Upper lobe of left lung (tissue), 6 donors: ENCODE measurements around the gene CBLB. TPM values are rescaled to one million over a fixed set of nuclear protein-coding genes. Genes with fewer than 3 reads are reported as not detected.
A peak's percentile ranks its signal among the peaks of the same experiment; 100 is the strongest.

Experiments used
- ATAC-seq, 2 donors: fragments of 200-7000 bp; cut with Tn5 transposase; one replicate each; pipeline ENCODE4 v1.9.1; 2022; ENCODE audit warnings: mild to moderate bottlenecking in 2 of 2, moderate library complexity in 2 of 2; ENCODE audit not compliant: low FRiP score in 2 of 2
- DNase-seq, 2 donors: peaks; one replicate each; pipeline ENCODE4 v3.0.0-alpha.2; 2019 to 2020
- H3K27ac ChIP-seq, 4 donors: fragments of 200-600 bp; sonication (generic); one replicate each; pipeline ENCODE4 v1.5.1; 2016 to 2019
- H3K27me3 ChIP-seq, 4 donors: fragments of 200-600 bp; sonication (generic); one replicate each; pipeline ENCODE4 v1.5.1; 2017 to 2019
- H3K36me3 ChIP-seq, 4 donors: fragments of 200-600 bp; sonication (generic); one replicate each; pipeline ENCODE4 v1.5.1; 2016 to 2019
- H3K4me1 ChIP-seq, 4 donors: fragments of 200-600 bp; sonication (generic); one replicate each; pipeline ENCODE4 v1.5.1; 2018 to 2019
- H3K4me3 ChIP-seq, 4 donors: fragments of 200-600 bp; sonication (generic); one replicate each; pipeline ENCODE4 v1.5.1; 2017 to 2019; ENCODE audit warnings: mild to moderate bottlenecking in 2 of 4, moderate library complexity in 1 of 4
- H3K9me3 ChIP-seq, 4 donors: fragments of 200-600 bp; sonication (generic); one replicate each; pipeline ENCODE4 v1.5.1; 2018 to 2019
- EP300 ChIP-seq, 4 donors: sonication (generic); formaldehyde crosslinking; IDR thresholded peaks; one replicate each; pipeline ENCODE4 v1.5.1; 2017; ENCODE audit warnings: antibody characterized with exemption in 4 of 4, control low read depth in 2 of 4
- POLR2A ChIP-seq, 4 donors: fragments of 450-650 bp; IDR thresholded peaks; one replicate each; pipeline ENCODE4 v1.5.1; 2016 to 2017; ENCODE audit warnings: antibody characterized with exemption in 4 of 4, mild to moderate bottlenecking in 2 of 4
- POLR2AphosphoS5 ChIP-seq, 2 donors: sonication (generic); formaldehyde crosslinking; IDR thresholded peaks; one replicate each; pipeline ENCODE4 v1.5.1; 2017; ENCODE audit warnings: antibody characterized with exemption in 2 of 2
- WGBS, 2 donors: methylation state at CpG; one replicate each; pipeline ENCODE4 v1.1.5; 2017 to 2018; 5-methylcytosine and 5-hydroxymethylcytosine counted together
- total RNA-seq, 6 donors: library from RNA; depleted of rRNA in 4 of 6; stranded (reverse); fragments of >200 nt in 4 of 6; gene quantifications; one replicate each; pipeline versions ENCODE4 v1.1.0 to v1.2.1, GENCODE V29; 2016 to 2021
- TF ChIP-seq, protein P1 (sequence below), 6 experiments: fragments of 450-650 bp in 4 of 6; fragments of 200-600 bp in 2 of 6; sonication (generic) in 2 of 6; IDR thresholded peaks; one replicate each; pipeline ENCODE4 v1.5.1; 2016 to 2019; ENCODE audit warnings: antibody characterized with exemption in 6 of 6
- donor health status: DM: no; HTN: no; CAD: no; lungs with moderate emphysema.
- donor health status: DM: no; HTN: yes; CAD: no; lungs with severe emphysema.

The CBLB gene
- total RNA-seq, 6 donors from 2014 or later, result 30.3 to 85.9 (median 32.0) TPM

DNA sequence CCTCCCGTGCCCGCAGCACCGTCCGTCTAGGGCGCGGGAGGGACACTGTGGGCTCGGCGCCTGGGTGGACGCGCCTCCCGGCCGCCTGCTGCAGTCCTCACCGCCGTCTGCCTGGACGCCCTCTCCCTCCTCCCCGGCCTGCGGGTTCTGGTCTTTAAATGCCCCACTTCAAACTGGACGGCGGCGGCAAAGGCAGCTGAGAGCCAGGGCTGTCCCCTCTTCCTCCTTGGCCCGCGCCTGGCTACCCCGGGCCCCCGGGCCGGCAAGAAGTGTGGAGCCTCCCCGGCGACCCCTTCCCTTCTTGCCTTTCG lies 426 bp downstream of the CBLB start:
- DNase-seq, result peak; percentile 60 to 90
- H3K9me3 ChIP-seq, result no peaks in the 10 kb centered on the region
- H3K4me1 ChIP-seq, result peaks cover 30 to 42% (median 39%) of the 10 kb centered on the region in 4 donors
- no peak for TF ChIP-seq EP300 (IDR thresholded peaks at IDR 0.05)
- TF ChIP-seq, protein P1, sequence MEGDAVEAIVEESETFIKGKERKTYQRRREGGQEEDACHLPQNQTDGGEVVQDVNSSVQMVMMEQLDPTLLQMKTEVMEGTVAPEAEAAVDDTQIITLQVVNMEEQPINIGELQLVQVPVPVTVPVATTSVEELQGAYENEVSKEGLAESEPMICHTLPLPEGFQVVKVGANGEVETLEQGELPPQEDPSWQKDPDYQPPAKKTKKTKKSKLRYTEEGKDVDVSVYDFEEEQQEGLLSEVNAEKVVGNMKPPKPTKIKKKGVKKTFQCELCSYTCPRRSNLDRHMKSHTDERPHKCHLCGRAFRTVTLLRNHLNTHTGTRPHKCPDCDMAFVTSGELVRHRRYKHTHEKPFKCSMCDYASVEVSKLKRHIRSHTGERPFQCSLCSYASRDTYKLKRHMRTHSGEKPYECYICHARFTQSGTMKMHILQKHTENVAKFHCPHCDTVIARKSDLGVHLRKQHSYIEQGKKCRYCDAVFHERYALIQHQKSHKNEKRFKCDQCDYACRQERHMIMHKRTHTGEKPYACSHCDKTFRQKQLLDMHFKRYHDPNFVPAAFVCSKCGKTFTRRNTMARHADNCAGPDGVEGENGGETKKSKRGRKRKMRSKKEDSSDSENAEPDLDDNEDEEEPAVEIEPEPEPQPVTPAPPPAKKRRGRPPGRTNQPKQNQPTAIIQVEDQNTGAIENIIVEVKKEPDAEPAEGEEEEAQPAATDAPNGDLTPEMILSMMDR (IDR thresholded peaks at IDR 0.05), result peak in 1 of 6 experiments; percentile 10
- WGBS, 2 donors, result 0 to 1% methylated on average over 23 to 27 of the region's 28 CpGs
- peak overlapping the region; percentile 93 to 99 (median 96) for H3K27ac ChIP-seq
- no peaks in the 10 kb centered on the region for H3K27me3 ChIP-seq
- peak overlapping the region; percentile 64 to 95 (median 88) for H3K4me3 ChIP-seq
- ATAC-seq, result peak; percentile 74 to 86
- H3K36me3 ChIP-seq, result no peaks in the 10 kb centered on the region

DNA sequence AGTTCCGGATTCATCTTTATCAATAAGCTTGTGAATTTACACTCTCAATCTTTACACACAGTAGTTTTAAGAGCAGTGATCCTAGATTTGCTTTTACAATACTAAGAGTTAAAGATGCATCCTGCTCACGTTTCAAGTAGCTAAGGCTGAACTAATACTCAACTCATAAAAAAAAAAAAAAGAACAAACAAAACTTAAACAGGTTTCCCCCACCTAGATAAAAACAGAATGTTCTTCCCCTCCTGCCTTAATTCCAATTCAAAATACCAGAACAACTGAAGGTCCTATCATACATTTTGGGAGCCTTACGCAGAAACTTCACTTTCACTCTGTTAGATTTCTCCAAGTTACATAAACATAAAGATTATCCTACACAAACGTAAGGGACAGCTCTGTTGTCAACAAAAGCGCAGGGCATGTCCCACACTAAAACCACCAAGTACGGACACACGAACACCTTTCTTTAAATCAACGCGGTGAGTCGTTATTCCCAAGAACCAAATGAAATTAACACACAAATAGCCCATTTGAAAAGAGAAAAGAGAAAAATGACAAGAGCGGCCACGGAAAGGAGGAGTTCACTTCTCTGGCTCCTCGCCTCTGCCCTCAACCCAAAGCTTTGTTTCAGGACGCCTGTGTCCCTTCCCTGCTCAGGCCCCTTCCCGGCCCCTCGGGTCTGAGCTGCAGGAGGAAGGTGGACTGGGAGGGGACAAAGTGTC lies 941 bp downstream of the CBLB start:
- H3K27ac ChIP-seq, result peak overlapping the region; percentile 93 to 99 (median 96)
- H3K4me3 ChIP-seq, result peak overlapping the region; percentile 64 to 95 (median 88)
- no peaks in the 10 kb centered on the region for H3K27me3 ChIP-seq
- WGBS, 2 donors, result 2 to 3% methylated on average over 16 of the region's 16 CpGs
- no peak for TF ChIP-seq EP300 (IDR thresholded peaks at IDR 0.05)
- no peak for TF ChIP-seq POLR2A (IDR thresholded peaks at IDR 0.05)
- TF ChIP-seq POLR2AphosphoS5 (IDR thresholded peaks at IDR 0.05), result no peak
- TF ChIP-seq, protein P1 (IDR thresholded peaks at IDR 0.05), result no peak
- no peaks in the 10 kb centered on the region for H3K9me3 ChIP-seq
- ATAC-seq, result no peak
- no peak for DNase-seq
- peaks cover 33 to 42% (median 40%) of the 10 kb centered on the region in 4 donors for H3K4me1 ChIP-seq
- no peaks in the 10 kb centered on the region for H3K36me3 ChIP-seq

DNA sequence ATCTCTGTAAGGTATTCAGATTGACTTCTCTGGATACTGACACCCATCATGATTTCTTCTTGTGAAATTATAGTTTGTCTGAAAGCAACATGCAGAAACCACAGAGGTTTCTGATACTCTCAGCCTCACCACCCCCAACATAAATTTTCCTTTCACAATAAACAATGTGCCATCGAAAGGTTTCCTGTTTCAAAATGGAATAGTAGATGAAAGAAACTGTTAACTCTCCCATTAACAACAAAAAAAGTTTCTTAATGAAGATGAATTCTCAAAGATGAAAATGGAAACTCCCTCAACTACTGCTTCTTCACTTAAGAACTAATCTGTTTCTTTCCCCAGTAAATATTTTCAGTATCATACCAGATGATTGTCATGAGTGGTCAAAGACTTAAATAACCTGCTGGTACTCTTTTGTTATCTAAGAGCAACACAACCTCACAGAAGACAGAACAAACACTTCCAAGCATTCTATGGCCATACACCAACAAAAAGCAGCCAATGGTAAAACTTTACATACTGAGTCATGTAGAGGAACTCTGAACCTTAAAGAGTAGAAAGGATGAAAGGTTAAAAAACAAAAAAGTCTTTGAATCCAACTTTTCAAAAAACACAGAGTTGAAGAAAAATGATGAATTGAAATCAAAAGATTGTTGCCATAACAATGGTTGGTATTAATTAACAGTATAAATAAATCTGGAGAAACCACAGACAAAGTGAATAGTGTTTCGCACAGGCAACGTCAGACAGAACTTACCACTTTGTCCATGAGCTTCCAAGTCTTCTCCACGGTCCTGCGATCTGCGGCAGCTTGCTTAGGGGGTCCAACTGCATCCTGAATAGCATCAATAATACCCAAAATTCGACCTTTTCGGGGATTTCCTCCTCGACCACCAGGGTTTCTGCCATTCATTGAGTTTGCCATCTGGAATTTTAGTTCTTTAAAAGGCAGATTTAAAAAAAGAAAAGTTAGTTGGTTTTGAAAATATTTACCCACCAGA lies 1.9 kb downstream of the CBLB start:
- Histone ChIP-seq H3K9me3 (no peaks in the 10 kb centered on the region), H3K4me3 (peak overlapping the region; percentile 64 to 95 (median 88)), H3K27me3 (no peaks in the 10 kb centered on the region), H3K27ac (peak overlapping the region; percentile 93 to 99 (median 96)), H3K4me1 (peaks cover 37 to 44% (median 42%) of the 10 kb centered on the region in 4 donors), H3K36me3 (peaks cover 0 to 3% (median 0%) of the 10 kb centered on the region in 4 donors)
- no peak for ATAC-seq
- 29 to 48% methylated on average over 9 of the region's 9 CpGs for WGBS, 2 donors
- no peak for TF ChIP-seq EP300 (IDR thresholded peaks at IDR 0.05)
- TF ChIP-seq, protein P1 (IDR thresholded peaks at IDR 0.05), result no peak
- no peak for TF ChIP-seq POLR2AphosphoS5 (IDR thresholded peaks at IDR 0.05)
- no peak for TF ChIP-seq POLR2A (IDR thresholded peaks at IDR 0.05)
- no peak for DNase-seq

DNA sequence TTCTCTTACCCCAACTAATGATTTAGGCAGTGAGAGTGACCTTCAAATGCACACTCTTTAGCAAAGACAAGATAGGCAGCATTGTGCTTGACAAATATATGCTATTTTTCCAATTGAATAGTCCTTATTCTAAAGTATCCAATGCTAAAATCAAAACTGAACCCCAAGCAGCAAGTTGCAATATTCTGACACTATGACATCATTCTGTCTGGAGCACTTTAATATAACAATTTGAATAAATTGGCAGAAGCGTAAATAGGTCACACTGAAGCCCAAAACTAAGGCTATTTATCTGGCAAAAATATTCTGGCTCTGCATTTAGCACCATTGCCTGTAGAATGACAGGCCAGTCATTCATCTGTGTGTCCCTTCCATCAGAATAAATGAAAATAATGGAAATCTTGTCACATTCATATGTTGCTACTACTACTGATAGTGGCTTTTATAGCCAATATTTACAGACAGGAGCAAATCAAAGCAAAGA lies 2.9 kb downstream of the CBLB start:
- no peak for DNase-seq
- Histone ChIP-seq H3K27me3 (no peaks in the 10 kb centered on the region), H3K9me3 (no peaks in the 10 kb centered on the region), H3K4me3 (peak overlapping the region in 3 of 4 donors; percentile 64 to 95 (median 81)), H3K36me3 (peaks cover 0 to 3% (median 0%) of the 10 kb centered on the region in 4 donors), H3K4me1 (peaks cover 37 to 49% (median 43%) of the 10 kb centered on the region in 4 donors), H3K27ac (peak overlapping the region in 1 of 4 donors; percentile 99)
- no peak for TF ChIP-seq POLR2A (IDR thresholded peaks at IDR 0.05)
- TF ChIP-seq POLR2AphosphoS5 (IDR thresholded peaks at IDR 0.05), result no peak
- TF ChIP-seq, protein P1 (IDR thresholded peaks at IDR 0.05), result no peak
- TF ChIP-seq EP300 (IDR thresholded peaks at IDR 0.05), result no peak
- ATAC-seq, result no peak
- WGBS, 2 donors, result 88 to 100% methylated on average over 1 of the region's 1 CpG
